Measurements from ENCODE around the gene CTIF.

The CTIF gene

DNA sequence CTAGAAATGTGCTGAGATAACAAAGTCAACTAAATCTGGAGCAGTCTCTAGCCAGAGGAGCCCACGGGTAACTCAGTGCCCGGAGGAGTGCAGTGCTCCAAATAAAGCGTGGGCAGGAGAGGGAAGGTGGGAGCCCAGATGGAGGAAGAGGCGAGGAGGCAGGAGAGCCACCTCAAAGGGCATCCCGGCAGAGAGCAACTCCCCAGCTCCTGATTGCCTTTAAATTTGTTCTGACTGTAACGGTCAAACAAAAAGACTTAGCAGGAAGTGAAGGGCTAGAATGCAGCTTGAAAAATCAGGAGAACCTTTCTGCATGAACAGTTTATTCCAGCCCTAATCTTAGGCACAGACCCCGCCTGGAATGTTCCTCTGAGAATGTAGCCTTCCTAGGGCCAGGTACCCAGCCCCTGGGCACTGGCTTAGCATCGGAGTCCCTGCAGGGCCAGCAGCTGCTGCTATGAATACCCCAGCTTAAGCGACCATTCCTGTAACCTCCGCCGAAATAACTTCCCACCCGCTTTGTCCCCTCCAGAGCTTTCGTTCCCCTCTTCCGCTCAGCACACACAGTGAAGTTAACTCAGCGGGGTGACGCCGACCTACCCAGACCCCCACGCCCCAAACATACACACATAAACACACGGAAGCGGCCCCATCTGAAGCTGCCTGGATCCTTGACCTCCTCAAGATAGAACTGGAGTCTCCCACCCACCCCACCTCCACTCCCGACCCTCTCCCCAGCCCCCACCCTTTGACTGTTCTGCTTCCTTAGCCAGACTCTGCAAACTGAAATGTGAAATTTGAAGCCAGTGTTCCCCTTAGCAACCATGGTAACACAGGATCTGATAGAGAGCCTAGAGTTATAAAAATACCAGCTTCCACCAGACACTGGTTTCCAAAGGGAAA lies 288.7 kb downstream of the CTIF start:
- no peak for DNase-seq

DNA sequence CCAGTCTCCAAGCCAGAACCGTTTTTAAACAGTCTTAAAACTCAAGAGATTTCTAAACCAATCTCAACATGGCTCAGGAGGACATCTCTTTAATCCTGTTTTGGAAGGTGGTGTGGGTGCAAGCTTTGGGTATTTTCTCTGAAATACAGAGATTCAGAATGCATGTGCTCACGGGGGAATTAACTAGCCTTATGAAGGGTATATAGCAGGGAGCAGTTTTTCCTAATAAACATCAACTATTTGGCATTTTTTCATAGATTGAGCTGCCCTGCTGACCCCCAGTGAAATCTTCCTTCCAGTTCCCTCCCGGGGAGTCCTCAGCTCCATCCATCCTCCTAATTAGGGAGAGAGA lies 289.3 kb downstream of the CTIF start:
- no peak for DNase-seq

DNA sequence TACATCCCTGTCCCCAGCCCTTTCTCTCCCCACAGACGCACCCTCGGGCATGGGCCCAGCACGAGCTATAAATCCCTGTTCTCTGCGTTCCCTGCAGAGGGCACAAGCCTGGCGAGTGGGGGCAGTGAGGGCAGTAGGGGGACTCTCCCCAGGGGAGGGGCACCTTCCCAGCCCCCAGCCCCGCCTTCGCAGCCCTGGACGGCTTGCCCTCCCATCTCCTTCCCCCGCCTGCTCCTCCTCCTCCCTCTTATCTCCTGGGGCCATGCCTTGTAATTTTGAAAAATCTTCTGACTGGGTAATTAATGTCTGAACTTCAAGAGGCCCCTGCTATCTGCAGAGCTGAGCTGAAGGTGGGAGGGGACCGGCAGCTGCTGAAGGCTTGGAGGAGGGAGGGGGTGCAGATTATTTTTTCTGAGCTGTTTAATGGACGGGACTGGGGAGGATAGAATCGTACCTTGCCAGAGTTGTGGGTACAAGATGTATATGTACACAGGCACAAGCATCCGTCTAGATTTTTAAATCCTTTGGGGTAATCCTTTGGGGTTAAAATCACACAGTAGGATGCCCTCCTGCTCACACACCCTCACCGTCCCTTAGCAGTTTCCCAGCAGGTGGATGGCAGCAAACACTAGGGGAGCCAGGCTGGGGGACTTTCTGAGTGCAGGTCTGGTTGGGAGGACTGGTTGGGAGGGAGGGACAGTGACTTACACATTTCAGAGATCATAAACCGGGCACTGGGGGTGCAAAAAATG lies 290.0 kb downstream of the CTIF start:
- no peak for DNase-seq

DNA sequence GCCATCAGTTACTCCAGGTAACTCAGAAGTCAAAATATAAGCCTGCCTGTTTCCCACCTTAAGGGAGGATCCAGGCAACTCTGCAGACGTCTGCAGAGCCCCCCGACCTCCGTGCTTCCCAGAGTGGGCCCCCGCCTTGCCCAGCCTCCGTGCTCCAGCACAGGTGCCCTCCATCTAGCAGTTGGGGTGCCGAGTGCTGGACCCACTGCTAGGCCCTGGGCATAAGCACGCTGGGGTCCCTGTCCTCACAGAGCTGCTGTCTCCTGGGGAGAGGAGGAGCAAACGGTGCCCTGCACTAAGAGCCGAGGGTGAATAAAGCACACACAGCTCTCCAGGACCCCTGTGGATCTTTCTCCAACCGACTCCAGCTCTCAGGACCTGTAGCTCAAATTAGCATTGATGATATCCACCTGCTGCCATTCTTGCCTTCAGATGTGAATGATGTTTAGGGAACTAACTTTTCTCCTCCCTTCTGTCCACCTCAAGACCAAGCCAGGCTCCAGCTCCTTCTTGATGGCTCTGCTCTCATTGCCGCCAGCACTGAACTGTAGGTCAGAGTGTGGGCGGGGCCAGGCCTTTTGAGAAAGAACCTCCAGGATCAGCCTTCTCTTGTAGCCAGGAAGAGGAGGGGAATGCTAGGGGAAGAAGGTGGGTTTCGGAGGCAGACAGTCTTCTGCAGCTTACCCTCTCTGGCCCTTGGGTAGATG lies 290.8 kb downstream of the CTIF start:
- no peak for DNase-seq

DNA sequence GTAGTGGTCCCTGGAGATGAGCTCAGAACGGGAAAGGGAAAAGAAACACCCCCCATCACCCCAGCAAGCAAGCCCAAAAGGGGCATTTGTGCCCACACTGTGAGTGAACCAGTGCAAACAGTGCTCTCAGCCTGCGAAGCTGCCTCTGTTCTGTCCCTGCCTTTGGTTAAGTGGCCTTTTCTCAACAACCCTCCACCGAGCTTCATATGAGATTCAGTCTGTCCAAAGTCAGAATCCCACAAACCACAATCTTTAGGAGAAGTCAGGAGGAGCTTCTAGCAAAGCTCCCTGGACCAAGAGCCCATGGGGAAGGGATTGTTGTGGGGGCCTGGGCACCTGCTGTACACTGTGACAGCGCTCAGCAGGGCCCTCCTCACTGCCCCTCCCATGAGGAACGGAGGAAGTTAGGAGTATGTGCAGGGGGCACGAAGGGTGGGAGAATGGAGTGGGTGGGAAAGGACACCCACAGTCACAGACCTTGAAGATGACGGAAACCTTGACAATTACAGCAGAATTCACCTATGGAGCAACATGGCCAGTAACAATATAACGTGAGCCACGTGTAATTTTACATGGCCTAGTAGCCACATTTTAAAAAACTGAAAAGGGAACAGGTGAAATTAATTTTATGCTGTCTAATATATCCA lies 292.4 kb downstream of the CTIF start:
- no peak for DNase-seq

DNA sequence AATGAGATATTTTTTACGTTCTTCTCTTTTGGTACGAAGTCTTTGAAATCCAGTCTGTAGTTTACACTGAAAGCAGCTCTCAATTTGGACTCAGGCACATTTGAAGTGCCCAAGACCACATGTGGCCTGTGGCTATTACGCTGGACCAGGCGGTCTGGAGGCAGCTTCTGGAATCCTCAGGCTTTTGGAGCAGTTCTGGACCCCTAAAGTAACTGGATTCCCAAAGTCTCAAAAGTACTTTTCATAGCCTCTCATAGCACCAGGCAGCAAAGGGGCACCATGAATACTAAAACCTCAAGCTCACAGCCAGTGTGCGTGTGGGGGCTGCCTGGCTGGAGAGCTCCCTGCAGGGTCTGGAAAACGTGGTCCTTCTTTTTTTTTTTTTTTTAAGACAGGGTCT lies 293.0 kb downstream of the CTIF start:
- DNase-seq: no peak

DNA sequence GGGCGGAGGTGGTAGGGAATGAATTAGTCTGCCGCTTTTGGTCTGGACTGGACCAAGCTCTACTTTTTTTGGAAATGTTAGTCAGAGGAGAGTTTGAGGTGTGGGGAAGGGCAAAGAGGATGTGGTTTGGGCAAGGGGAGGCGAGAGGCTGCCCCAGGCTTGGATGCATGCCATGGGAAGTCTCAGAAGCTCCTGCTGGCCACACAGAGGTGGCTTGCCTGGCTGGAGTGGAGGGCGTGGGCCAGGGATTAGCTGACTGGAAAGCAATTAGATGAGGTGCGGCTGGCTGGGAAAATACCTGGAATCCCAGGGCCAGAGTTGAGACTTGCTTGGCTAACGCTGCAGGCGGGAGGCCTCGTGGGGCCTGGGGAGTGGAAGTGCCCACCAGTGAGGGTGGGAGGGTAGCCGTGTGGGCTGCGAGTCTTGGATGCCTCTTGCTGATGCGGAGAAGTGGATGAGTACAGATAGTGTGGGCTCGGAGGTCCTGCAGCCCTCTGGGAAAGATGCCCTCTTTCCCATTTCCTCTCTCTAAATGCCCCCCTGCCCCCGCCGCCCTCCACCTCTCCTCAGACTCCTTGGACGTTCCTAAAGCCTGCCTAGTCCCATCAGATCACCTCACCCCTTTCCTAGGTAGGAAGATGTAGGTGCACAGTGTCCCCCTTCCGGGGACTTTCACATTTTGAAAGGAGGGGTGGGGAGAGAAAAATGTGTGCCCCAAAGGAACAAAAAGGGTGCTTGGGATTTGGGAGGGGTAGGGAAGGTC lies 294.3 kb downstream of the CTIF start:
- peak in 1 of 5 experiments; percentile 49 for DNase-seq

DNA sequence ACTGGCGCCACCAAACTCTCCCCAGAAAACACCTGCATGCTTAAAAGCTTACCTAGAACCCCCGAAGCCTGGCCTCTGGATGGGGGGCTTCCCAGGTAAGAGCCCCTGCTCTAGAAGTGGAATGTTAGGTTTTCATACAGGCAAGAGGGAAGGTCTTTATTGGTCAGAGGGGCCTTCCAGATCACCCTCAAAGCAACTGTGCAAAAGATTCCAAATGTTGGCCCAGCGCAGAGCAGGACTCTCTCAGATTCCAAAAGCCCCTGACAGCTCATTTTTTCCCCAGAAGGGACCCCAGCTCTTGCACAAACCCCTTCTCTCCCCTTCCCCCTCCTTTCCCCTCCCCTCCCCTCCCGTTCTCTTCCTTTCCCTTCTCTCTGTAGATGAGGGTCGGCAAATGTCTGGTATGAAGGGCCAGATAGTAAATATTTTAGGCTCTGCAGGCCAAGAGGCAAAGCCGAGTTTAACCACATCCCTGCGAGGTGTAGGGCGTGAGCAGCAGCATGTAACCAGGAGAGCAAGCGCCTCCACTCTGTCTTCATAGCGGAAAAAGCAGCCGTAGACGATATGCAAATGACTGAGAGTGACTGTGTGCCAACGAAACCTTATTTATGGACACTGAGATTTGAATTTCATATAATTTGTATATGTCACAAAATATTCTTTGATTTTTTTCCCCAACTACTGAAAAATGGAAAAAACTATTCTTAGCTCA lies 295.0 kb downstream of the CTIF start:
- peak in 3 of 5 experiments; percentile 21 to 92 (median 55) for DNase-seq

DNA sequence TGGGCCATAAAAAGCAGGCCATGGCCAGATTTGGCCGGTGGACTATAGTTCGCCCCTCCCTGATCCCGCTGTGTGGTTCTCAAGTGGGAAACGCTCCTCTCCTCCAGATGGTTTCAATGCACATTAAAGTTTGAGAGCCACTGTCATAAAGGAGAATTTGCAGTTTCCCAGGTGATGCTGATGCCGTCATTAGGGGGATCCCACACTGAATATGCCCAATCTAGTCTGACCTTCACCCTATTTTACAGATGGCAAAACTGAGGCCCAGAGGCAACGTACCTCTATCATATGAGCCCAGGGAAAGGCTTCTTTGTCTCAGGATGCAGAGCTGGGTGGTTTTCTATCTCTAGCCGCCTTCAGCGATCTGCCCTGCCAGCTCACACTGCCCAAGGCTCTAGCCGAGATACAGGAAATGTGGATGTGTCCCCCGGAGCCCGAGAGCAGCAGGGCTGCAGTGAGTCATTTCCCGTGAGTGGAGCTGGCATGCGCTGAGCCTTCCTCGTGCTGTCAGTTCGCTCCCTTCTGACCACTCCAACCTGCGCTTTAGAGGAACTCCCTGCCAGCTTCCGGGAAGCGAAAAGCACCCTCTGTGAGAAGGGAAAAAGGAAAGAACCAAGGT lies 295.7 kb downstream of the CTIF start:
- DNase-seq: peak; percentile 29 to 86 (median 53)

DNA sequence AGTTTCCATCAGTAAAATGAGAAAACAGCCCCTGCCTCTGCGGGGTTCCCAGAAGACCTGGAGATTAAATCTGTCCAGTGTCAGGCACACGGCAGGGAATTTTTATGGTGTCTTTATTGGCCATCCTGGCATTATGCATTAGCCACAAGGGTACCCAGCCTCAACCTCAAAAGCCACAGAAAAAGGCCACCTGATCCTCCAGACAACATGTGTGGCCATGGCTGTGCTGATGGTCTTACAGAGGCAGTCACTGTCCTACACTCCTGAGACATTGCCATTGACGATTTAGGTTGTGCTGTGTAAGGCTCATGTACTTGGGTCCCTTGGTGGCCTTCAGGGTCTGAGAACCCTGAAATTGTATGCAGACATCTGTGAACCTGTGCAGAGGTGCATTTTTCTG lies 296.3 kb downstream of the CTIF start:
- DNase-seq: peak in 1 of 5 experiments; percentile 22

DNA sequence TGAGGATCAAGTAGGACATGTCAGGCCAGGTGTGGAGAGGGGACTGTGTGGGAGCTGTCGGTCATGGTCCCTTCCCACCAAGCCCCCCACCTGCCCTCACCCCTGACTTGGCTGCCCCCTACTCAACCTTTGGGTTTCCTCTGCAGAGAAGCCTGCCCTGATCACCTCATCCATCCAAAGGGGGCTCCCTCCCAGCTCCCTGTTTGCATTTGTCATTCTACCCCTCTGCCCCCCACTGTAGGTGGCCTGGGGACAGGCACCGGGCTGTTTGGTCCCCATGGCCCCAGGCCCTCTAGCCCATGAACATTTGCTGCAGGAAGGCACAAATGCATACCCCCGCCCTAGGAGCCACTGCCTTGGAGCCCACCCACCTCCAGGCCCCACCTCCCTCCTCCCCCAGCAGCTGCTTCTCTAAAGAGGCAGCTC lies 296.9 kb downstream of the CTIF start:
- no peak for DNase-seq

DNA sequence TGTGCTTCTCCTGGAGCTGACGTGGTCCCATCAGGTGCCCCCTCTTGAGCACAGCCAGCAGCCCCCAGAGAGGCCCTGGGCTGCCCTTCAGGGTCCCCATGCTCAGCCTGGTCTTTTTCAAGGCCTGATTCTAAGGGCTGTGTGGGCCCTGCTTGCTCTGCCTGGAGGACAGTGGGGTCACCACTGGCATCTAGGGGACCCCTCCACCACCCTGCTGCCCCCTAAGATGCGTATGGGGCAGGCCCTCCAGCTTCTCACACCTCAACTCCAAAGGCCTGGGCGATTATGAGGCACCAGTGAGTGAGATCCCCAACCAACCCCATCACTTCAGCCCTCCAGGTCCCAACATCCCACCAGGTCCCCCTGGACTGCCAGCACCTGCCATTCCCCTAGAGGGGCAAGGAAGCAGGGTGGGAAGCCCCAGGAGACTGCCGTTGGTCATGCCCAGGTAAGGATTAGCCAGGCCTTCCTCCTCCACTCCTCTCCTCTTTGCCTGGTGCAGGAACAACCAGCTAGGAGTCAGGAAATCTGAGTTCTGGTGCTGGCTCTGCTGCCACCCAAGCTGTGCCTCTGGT lies 297.5 kb downstream of the CTIF start:
- no peak for DNase-seq

DNA sequence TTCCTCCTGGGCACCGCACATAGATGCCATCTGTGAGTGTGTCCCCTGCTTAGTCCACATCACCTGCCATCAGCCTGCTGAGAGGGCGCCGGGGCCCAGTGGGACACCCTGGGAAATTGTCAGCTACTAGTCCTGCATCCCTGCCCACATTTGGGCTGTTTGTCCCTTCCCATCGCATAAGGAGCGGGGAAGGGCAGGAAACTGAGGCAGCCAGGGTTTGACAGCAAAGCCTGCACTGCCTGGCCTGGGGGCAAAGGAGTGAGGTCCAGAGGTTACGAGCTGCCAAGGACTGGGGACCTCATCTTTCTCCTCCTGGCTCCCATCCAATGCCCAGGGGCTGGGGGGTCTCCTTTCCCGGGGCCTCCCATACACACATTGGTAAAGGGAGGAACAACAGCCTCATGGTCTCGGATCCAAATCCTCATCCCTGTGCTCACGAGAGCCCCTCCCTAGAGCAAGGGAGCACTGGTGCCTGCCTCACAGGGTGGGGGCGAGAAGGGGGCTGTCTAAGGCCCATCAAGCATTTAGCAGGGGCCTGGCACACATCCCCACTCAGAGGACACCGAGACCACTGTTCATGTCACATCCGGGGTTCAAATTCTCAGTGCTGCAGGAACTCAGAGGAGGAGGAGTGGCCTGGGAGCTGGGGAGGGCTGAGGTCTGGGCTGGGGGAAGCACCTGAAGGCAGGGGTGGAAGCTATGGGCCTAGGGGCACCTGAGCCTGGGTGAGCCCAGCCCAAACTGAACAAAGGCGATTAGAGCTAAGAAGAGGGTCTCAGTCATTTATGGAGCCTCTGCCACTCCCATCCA lies 298.2 kb downstream of the CTIF start:
- DNase-seq: peak in 1 of 5 experiments; percentile 35

DNA sequence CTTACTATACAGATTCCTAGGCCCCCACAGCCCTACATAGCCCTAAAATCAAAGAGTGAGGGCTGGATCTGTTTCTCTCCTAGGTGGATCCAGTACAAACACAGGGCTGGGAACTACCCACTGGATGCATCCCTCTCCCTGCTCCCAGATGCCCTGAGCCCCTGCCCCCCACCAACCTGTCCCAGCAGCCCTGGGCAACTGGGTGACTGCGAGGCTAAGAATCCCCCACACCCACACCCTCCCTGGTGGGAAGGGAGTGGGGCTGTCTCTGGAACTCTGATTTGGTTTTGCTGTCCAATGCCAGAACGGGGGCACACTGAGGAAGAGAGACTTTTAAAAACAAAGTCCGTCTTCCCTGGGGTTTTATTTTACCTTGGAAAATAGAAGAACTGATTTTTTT lies 298.8 kb downstream of the CTIF start:
- DNase-seq: no peak

DNA sequence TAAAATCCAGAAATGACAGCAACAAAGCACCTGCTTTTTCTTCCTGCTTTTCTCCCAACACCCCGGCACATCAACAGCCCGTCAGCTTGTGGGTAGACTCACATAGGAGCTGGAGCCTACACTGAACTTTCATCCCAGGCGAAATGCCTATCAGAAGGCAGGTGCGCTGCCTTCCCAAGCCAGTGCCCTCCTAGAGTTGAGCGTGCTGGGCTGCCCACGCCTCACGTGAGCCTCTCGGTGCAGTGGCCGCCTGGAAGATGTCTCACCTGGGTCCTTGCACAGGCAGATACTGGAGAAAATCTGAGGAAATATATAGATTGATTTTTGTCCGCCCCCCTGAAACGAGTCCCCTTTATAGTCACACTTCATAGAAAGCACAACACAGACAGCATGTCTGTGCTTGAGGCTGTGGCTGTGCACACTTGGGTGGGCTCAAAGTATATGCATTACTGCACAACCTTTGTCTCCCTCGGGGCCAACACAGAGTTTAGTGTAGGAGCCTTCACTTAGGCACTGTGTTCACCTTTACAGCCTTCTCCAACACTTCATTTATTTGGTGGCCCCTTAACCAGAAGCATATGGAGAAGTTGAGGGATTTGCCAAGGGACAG lies 299.4 kb downstream of the CTIF start:
- DNase-seq: no peak

DNA sequence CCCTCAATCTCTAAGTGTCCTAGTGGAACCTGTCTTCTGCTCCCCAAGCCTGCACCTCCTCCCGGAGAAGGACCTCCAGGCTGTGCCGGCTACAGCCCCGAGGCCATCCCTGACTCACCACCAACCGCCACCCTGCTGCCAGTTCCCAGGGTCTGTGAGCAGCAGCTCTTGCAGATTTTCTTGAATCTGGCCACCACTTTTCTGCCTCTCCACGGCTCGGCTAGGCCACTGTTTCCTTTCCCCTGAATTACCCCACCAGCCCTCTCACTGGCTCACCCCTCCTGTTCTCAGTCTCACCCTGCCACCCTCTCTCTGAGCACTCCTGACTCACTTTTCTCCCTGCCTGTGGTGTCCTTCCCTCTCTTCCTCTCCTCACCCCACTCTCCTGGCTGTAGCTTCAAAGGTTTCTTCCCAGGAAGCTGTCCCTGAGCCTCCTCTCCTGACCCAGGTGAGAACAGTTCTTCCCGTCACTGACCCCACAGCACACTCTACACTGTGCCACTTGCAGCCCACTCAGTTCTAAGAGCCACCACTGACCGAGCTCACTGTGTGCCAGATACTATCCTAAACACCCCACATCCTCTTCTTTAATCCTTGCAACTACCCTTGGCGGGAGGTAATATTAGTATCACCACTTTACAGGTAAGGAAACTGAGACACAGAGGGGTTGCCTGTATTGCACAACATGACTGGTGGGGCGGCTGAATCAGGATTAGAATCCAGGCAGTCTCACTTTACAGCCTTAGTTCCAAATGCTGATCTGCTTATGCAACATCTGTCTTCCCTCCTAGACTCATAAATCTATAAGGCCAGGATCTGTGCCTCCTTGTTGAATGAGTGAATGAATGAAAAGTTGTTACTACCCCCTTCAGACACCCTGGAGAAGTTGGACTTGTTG lies 300.3 kb downstream of the CTIF start:
- DNase-seq: peak in 1 of 5 experiments; percentile 64

DNA sequence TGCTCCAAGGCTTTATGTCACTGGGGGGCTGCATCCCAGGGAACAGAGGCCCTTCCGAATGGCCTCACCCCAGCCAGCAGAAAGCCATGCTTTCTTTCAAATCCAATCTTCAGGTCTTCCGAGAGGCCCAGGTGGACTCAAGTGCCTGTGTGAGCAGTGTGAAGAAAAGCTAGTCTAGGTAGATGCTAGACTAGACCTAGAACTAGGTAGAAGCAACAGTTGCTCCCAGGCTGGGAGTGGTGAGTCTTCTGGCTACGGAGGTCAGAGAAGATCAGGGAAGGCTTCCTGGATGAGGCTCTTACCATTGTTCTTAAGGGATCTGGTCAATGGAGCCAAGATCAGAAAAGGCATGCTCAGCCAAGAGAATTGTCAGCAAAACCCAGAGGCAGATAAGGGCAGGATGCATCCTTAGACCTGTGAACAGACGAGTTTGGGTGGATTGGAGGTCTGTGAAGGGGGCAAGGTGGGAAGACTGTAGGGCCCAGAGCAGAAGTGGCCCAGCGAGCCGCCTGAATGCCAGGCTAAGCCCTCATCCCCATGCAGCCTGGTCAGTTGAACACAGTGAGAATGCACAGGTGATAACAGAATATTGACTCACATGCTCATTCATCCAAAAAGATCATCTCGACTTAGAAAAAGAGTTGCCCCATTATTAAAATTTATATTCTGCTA lies 301.1 kb downstream of the CTIF start:
- no peak for DNase-seq
